DOHH2 (cell line): Measurements from ENCODE around the gene SLFN12.

Source experiments
- H3F3A ChIP-seq: fragments of 200-600 bp; sonication (generic), shearing (Covaris generic); 2 replicates; pipeline ENCODE4 v1.6.0; 2016; ENCODE audit warnings: antibody characterized with exemption, mild to moderate bottlenecking; ENCODE audit not compliant: control insufficient read depth, insufficient read depth
- H3K27ac ChIP-seq: fragments of 200-600 bp; sonication (generic); 2 replicates; pipeline ENCODE4 v1.5.1; 2014; ENCODE audit warnings: low read depth, mild to moderate bottlenecking, low read length, moderate library complexity
- H3K27me3 ChIP-seq: fragments of 200-600 bp; sonication (generic); 2 replicates; pipeline ENCODE4 v1.6.1; 2014; ENCODE audit warnings: mild to moderate bottlenecking, low read length, mixed read lengths; ENCODE audit not compliant: control insufficient read depth
- H3K36me3 ChIP-seq: fragments of 200-600 bp; sonication (generic); 2 replicates; pipeline ENCODE4 v1.6.1; 2014; ENCODE audit warnings: mild to moderate bottlenecking, low read length, moderate library complexity, mixed read lengths; ENCODE audit not compliant: control insufficient read depth
- H3K4me1 ChIP-seq: fragments of 200-600 bp; sonication (generic); 2 replicates; pipeline ENCODE4 v1.6.1; 2014; ENCODE audit warnings: mild to moderate bottlenecking, low read length, mixed read lengths; ENCODE audit not compliant: control insufficient read depth
- H3K4me2 ChIP-seq: fragments of 200-600 bp; sonication (generic); 2 replicates; pipeline ENCODE4 v1.6.0; 2014; ENCODE audit warnings: mild to moderate bottlenecking, low read length, moderate library complexity
- H3K4me3 ChIP-seq: fragments of 200-600 bp; sonication (generic); 2 replicates; pipeline ENCODE4 v1.5.1; 2014; ENCODE audit warnings: mild to moderate bottlenecking, low read length, mixed read lengths
- H3K79me2 ChIP-seq: fragments of 200-600 bp; sonication (generic); 2 replicates; pipeline ENCODE4 v1.6.1; 2014; ENCODE audit warnings: mild to moderate bottlenecking, low read length, mixed read lengths; ENCODE audit not compliant: control insufficient read depth
- H3K9me2 ChIP-seq: fragments of 200-600 bp; sonication (generic); replicated peaks from 2 replicates; pipeline ENCODE4 v1.6.1; 2014; ENCODE audit warnings: mild to moderate bottlenecking, low read length, mixed read lengths; ENCODE audit not compliant: control insufficient read depth
- H3K9me3 ChIP-seq: fragments of 200-600 bp; sonication (generic); 2 replicates; pipeline ENCODE4 v1.6.1; 2014; ENCODE audit warnings: antibody characterized with exemption, low read length, mixed read lengths; ENCODE audit not compliant: control insufficient read depth, insufficient read depth
- H4K20me1 ChIP-seq: fragments of 200-600 bp; sonication (generic); 2 replicates; pipeline ENCODE4 v1.6.0; 2014; ENCODE audit warnings: low read depth, mild to moderate bottlenecking, antibody characterized with exemption, low read length, moderate library complexity; ENCODE audit not compliant: control insufficient read depth, insufficient read depth
- EZH2phosphoT487 ChIP-seq: fragments of 200-600 bp; sonication (generic); IDR thresholded peaks from 2 replicates; pipeline ENCODE4 v1.6.1; 2017; ENCODE audit warnings: borderline replicate concordance, mild to moderate bottlenecking, antibody characterized with exemption, low read length, moderate library complexity, mixed read lengths
- TF ChIP-seq, protein P1 (sequence below): fragments of 200-600 bp; sonication (generic); IDR thresholded peaks from one replicate; pipeline ENCODE4 v1.5.1; 2014; ENCODE audit warnings: antibody characterized with exemption, mild to moderate bottlenecking, low read depth, low read length; ENCODE audit not compliant: poor library complexity, severe bottlenecking

The SLFN12 gene

GRCh38 chr17:35377068-35377467 is 55.2 kb downstream of the SLFN12 start:
- no peaks in the 10 kb centered on the region for H4K20me1 ChIP-seq
- peaks cover 35% of the 10 kb centered on the region for H3K27me3 ChIP-seq
- no peak overlapping the region for H3K4me3 ChIP-seq
- H3K9me2 ChIP-seq: no peaks in the 10 kb centered on the region
- peaks cover 13% of the 10 kb centered on the region for H3K4me1 ChIP-seq
- H3K79me2 ChIP-seq: peaks cover 10% of the 10 kb centered on the region
- no peak overlapping the region for H3K4me2 ChIP-seq
- no peaks in the 10 kb centered on the region for H3F3A ChIP-seq
- H3K36me3 ChIP-seq: no peaks in the 10 kb centered on the region
- H3K27ac ChIP-seq: no peak overlapping the region
- TF ChIP-seq EZH2phosphoT487: no peak
- TF ChIP-seq, protein P1, sequence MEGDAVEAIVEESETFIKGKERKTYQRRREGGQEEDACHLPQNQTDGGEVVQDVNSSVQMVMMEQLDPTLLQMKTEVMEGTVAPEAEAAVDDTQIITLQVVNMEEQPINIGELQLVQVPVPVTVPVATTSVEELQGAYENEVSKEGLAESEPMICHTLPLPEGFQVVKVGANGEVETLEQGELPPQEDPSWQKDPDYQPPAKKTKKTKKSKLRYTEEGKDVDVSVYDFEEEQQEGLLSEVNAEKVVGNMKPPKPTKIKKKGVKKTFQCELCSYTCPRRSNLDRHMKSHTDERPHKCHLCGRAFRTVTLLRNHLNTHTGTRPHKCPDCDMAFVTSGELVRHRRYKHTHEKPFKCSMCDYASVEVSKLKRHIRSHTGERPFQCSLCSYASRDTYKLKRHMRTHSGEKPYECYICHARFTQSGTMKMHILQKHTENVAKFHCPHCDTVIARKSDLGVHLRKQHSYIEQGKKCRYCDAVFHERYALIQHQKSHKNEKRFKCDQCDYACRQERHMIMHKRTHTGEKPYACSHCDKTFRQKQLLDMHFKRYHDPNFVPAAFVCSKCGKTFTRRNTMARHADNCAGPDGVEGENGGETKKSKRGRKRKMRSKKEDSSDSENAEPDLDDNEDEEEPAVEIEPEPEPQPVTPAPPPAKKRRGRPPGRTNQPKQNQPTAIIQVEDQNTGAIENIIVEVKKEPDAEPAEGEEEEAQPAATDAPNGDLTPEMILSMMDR: no peak
- H3K9me3 ChIP-seq: no peaks in the 10 kb centered on the region

DNA sequence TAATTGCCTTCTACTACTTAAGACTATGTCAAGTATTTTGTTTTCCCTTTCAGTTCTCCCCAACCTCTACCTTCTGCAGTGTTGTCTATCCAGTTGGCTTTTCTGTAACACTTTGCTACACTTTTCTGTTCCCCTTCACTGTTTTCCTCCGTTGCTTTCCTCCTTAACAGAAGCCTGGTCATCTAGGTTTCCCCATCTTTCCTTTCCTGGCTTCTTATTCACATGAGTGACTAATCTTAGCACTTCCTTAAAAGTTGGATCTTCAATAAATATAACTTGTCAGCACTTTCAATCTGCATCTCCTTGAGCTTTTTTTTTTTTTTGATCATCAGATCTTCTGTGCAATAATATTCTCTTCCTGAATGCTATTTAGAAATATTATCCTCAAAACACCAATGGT is 56.1 kb downstream of the SLFN12 start:
- Histone ChIP-seq H3F3A (no peaks in the 10 kb centered on the region), H3K4me3 (no peak overlapping the region), H3K27ac (no peak overlapping the region), H3K79me2 (peaks cover 18% of the 10 kb centered on the region), H3K9me2 (no peaks in the 10 kb centered on the region), H3K27me3 (peaks cover 37% of the 10 kb centered on the region), H3K4me2 (no peak overlapping the region), H3K4me1 (peaks cover 13% of the 10 kb centered on the region), H3K9me3 (peaks cover 7% of the 10 kb centered on the region; the same call in 1 of the 2 replicates), H4K20me1 (no peaks in the 10 kb centered on the region), H3K36me3 (no peaks in the 10 kb centered on the region)
- TF ChIP-seq, protein P1: no peak
- TF ChIP-seq EZH2phosphoT487: no peak

- Histone ChIP-seq H3K4me1 (peaks cover 13% of the 10 kb centered on the region), H3K27ac (peak overlapping the region; percentile 55; the same call in 1 of the 2 replicates), H3F3A (no peaks in the 10 kb centered on the region), H3K4me2 (peak overlapping the region; percentile 77), H3K79me2 (peaks cover 30% of the 10 kb centered on the region), H3K36me3 (peaks cover 4% of the 10 kb centered on the region; the same call in 1 of the 2 replicates), H3K9me3 (peaks cover 11% of the 10 kb centered on the region), H4K20me1 (no peaks in the 10 kb centered on the region), H3K27me3 (peaks cover 40% of the 10 kb centered on the region), H3K9me2 (no peaks in the 10 kb centered on the region), H3K4me3 (peak overlapping the region; percentile 76)
- no peak for TF ChIP-seq EZH2phosphoT487
- TF ChIP-seq, protein P1: no peak
Measured at GRCh38 chr17:35374766-35375344, 57.4 kb downstream of the SLFN12 start.
